ENCODE results near the gene ETFA.

ETFA gene

GRCh38 chr15:76191539-76192244, 119.6 kb downstream of the ETFA start:
- in situ Hi-C loops (cut with HindIII; ENCODE audit: low sequenced_read_pairs) = no loop called here
- no peak for TF ChIP-seq CTCF (IDR thresholded peaks at IDR 0.05; ENCODE audit: low read depth, low read length)
- H3K4me3 ChIP-seq (ENCODE audit: low read depth, low read length) = no peak overlapping the region
- no peak for DNase-seq (ENCODE audit: low read depth, low spot score)

- peak; percentile 77 for DNase-seq (ENCODE audit: low read depth, low spot score)
- in situ Hi-C loops (cut with HindIII; ENCODE audit: low sequenced_read_pairs) = no loop called here
- TF ChIP-seq CTCF (IDR thresholded peaks at IDR 0.05; ENCODE audit: low read depth, low read length) = peak; percentile 92
- no peak overlapping the region for H3K4me3 ChIP-seq (ENCODE audit: low read depth, low read length)
These were observed 120.3 kb downstream of the ETFA start for GRCh38 chr15:76190751-76191538.

GRCh38 chr15:76190070-76190564, 121.2 kb downstream of the ETFA start:
- in situ Hi-C loops (cut with HindIII; ENCODE audit: low sequenced_read_pairs) = no loop called here
- no peak for DNase-seq (ENCODE audit: low read depth, low spot score)
- H3K4me3 ChIP-seq (ENCODE audit: low read depth, low read length) = no peak overlapping the region
- no peak for TF ChIP-seq CTCF (IDR thresholded peaks at IDR 0.05; ENCODE audit: low read depth, low read length)

- no peak for DNase-seq (ENCODE audit: low read depth, low spot score)
- H3K4me3 ChIP-seq (ENCODE audit: low read depth, low read length) = no peak overlapping the region
- in situ Hi-C loops (cut with HindIII; ENCODE audit: low sequenced_read_pairs) = no loop called here
- no peak for TF ChIP-seq CTCF (IDR thresholded peaks at IDR 0.05; ENCODE audit: low read depth, low read length)
These were observed 122.2 kb downstream of the ETFA start for GRCh38 chr15:76189106-76189505.

- H3K4me3 ChIP-seq (ENCODE audit: low read depth, low read length) = no peak overlapping the region
- TF ChIP-seq CTCF (IDR thresholded peaks at IDR 0.05; ENCODE audit: low read depth, low read length) = no peak
- no peak for DNase-seq (ENCODE audit: low read depth, low spot score)
- in situ Hi-C loops (cut with HindIII; ENCODE audit: low sequenced_read_pairs) = no loop called here
These were observed 124.1 kb downstream of the ETFA start for GRCh38 chr15:76187163-76187562.

- peak; percentile 75 for TF ChIP-seq CTCF (IDR thresholded peaks at IDR 0.05; ENCODE audit: low read depth, low read length)
- in situ Hi-C loops (cut with HindIII; ENCODE audit: low sequenced_read_pairs) = no loop called here
- no peak overlapping the region for H3K4me3 ChIP-seq (ENCODE audit: low read depth, low read length)
- DNase-seq (ENCODE audit: low read depth, low spot score) = peak; percentile 71
These were observed 125.6 kb downstream of the ETFA start for GRCh38 chr15:76185716-76186115.

Data from astrocyte of the spinal cord (primary cell).